ENCODE results near the gene ERBB4. TPM values are rescaled to one million over a fixed set of nuclear protein-coding genes. Genes with fewer than 3 reads are reported as not detected.

The ERBB4 gene
- total RNA-seq, 1 experiment from 2014 or later: 0.04 TPM

DNA sequence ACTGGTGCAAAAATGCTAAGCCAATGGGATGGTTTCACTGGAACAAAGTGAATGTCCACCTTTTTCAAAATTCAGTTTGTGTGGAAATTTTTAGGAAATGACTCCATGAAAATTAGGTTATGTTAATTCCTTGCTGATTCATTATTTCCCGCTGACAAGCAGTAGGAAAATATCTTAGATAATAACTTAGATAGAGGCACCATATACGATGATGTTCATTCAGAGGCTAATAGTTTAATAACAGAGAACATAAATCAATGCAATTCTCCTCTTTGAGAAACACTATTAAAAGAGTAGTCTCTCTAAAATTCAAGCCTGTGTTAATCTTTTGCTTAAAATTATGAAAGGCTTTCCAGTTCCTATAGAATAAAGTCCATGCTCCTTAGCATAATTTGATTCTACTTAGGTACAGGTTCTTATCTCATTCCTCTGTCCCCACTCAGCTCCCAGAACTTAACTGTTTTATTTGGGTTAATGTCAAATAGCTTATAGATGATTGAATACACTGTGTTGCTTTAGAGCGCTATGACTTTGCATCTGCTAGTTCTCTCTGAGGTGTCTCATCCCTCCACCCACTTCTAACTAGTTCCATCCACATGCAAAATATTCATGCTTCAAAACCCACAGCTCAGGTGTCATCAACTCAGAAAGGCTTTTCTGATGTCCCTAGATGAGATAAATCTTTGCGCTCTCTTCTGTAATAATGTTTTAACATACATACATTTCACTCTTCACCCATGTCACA, 503.6 kb downstream of the ERBB4 start:
- H3K36me3 Mint-ChIP-seq (ENCODE audit: insufficient read depth in 1 of 3, low read depth in 3 of 3): no peaks in the 10 kb centered on the region

More for the DNA sequence above, 503.6 kb downstream of the ERBB4 start:
- Histone ChIP-seq H3K4me2 (ENCODE audit: insufficient read depth, insufficient read length, low read length) (no peak overlapping the region), H2BK20ac (ENCODE audit: low read depth, low read length, poor library complexity, severe bottlenecking) (no peak overlapping the region), H4K91ac (ENCODE audit: insufficient read length, low read depth, low read length) (no peak overlapping the region), H3K27me3 (ENCODE audit: insufficient read depth, low read length) (no peaks in the 10 kb centered on the region), H2BK15ac (ENCODE audit: low read depth, low read length) (no peak overlapping the region), H2BK120ac (ENCODE audit: low read depth, low read length, poor library complexity, severe bottlenecking) (no peak overlapping the region), H3K9me3 (ENCODE audit: control insufficient read depth, low read depth, low read length) (no peaks in the 10 kb centered on the region), H3K79me2 (ENCODE audit: insufficient read depth, low read length) (no peaks in the 10 kb centered on the region), H3T11ph (ENCODE audit: low read length) (no peak overlapping the region), H2BK5ac (ENCODE audit: insufficient read length, low read length) (no peak overlapping the region), H3K23me2 (ENCODE audit: insufficient read length, low read depth, low read length, poor library complexity, severe bottlenecking) (no peaks in the 10 kb centered on the region), H3K79me1 (ENCODE audit: insufficient read depth, low read depth, low read length, poor library complexity, severe bottlenecking) (no peaks in the 10 kb centered on the region), H3K4me1 (ENCODE audit: insufficient read depth, low read length) (no peaks in the 10 kb centered on the region), H3K27ac (ENCODE audit: insufficient read length, low read depth, low read length) (no peak overlapping the region), H3K4ac (ENCODE audit: low read depth, low read length) (no peak overlapping the region), H2BK12ac (ENCODE audit: insufficient read length, low read depth, low read length) (no peak overlapping the region), H3K14ac (ENCODE audit: insufficient read depth, low read length) (no peak overlapping the region), H2AFZ (ENCODE audit: low read length) (no peak overlapping the region), H4K20me1 (ENCODE audit: control insufficient read depth, insufficient read depth, insufficient read length) (no peaks in the 10 kb centered on the region), H3K23ac (ENCODE audit: insufficient read length, low read depth, low read length) (no peak overlapping the region), H4K5ac (ENCODE audit: insufficient read length, low read depth, low read length) (no peak overlapping the region), H3K56ac (ENCODE audit: insufficient read length, low read depth, low read length) (no peak overlapping the region), H4K8ac (replicated peaks; ENCODE audit: insufficient read length, low read depth, low read length) (no peak overlapping the region), H3K18ac (ENCODE audit: insufficient read length, low read depth, low read length) (no peak overlapping the region), H3K9ac (ENCODE audit: extremely low read depth, insufficient read length, low read length) (no peak overlapping the region), H2AK5ac (ENCODE audit: insufficient read length, low read length) (no peak overlapping the region)
- H3K27ac Mint-ChIP-seq: no peak overlapping the region
- DNase-seq: no peak
- no peaks in the 10 kb centered on the region for H3K9me3 Mint-ChIP-seq
- no peaks in the 10 kb centered on the region for H3K27me3 Mint-ChIP-seq (ENCODE audit: low read depth)
- peaks cover 5% of the 10 kb centered on the region in 2 experiments for H3K4me1 Mint-ChIP-seq
- no CpG with 5 or more reads among the region's 4 CpGs for WGBS (ENCODE audit: extremely low coverage, insufficient read length, low lambda C conversion rate)
- no peak overlapping the region for H3K4me3 Mint-ChIP-seq
- TF ChIP-seq, protein P1, sequence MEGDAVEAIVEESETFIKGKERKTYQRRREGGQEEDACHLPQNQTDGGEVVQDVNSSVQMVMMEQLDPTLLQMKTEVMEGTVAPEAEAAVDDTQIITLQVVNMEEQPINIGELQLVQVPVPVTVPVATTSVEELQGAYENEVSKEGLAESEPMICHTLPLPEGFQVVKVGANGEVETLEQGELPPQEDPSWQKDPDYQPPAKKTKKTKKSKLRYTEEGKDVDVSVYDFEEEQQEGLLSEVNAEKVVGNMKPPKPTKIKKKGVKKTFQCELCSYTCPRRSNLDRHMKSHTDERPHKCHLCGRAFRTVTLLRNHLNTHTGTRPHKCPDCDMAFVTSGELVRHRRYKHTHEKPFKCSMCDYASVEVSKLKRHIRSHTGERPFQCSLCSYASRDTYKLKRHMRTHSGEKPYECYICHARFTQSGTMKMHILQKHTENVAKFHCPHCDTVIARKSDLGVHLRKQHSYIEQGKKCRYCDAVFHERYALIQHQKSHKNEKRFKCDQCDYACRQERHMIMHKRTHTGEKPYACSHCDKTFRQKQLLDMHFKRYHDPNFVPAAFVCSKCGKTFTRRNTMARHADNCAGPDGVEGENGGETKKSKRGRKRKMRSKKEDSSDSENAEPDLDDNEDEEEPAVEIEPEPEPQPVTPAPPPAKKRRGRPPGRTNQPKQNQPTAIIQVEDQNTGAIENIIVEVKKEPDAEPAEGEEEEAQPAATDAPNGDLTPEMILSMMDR (conservative IDR thresholded peaks at IDR 0.05): no peak

Data from H9 (cell line).